SK-N-SH (cell line): ENCODE results near the gene THSD8.

Source experiments
- CHD2 ChIP-seq: fragments of 150-350 bp; IDR thresholded peaks from 2 replicates; pipeline ENCODE4 v1.6.1; 2018; ENCODE audit warnings: low read length; ENCODE audit not compliant: partially characterized antibody
- CTCF ChIP-seq: fragments of 200-600 bp; sonication (generic); IDR thresholded peaks from 2 replicates; pipeline ENCODE4 v1.6.1; 2017; ENCODE audit warnings: antibody characterized with exemption, mild to moderate bottlenecking, moderate library complexity
- EP300 ChIP-seq, 2 experiments: IDR thresholded peaks; 2 replicates each; pipeline versions ENCODE4 v1.4.0 to v1.6.1; 2012; ENCODE audit warnings: borderline replicate concordance in 1 of 2, low read depth in 1 of 2, low read length in 1 of 2
- EZH2phosphoT487 ChIP-seq: fragments of 200-600 bp; sonication (generic); IDR thresholded peaks from 2 replicates; pipeline ENCODE4 v1.6.1; 2017; ENCODE audit warnings: low read depth, mixed run types, mild to moderate bottlenecking, antibody characterized with exemption, moderate library complexity, borderline replicate concordance
- FOXM1 ChIP-seq: IDR thresholded peaks from 2 replicates; pipeline ENCODE4 v1.4.0; 2012; ENCODE audit warnings: low read depth, mild to moderate bottlenecking
- GATA2 ChIP-seq: sonication (generic); formaldehyde crosslinking; IDR thresholded peaks from 2 replicates; pipeline ENCODE4 v1.5.0; 2020; ENCODE audit warnings: mild to moderate bottlenecking, missing genetic modification reagents
- NRF1 ChIP-seq: IDR thresholded peaks from 2 replicates; pipeline ENCODE4 v1.6.1; 2012; ENCODE audit warnings: low read depth, mild to moderate bottlenecking, low read length
- POLR2AphosphoS5 ChIP-seq: IDR thresholded peaks from 2 replicates; pipeline ENCODE4 v1.6.1; 2012; ENCODE audit warnings: low read depth, low read length
- RAD21 ChIP-seq: IDR thresholded peaks from 2 replicates; pipeline ENCODE4 v1.6.1; 2012; ENCODE audit warnings: mild to moderate bottlenecking, low read length
- RCOR1 ChIP-seq: fragments of 150-350 bp; IDR thresholded peaks from 2 replicates; pipeline ENCODE4 v1.6.1; 2017; ENCODE audit warnings: antibody characterized with exemption, low read length
- TAF1 ChIP-seq: IDR thresholded peaks from 2 replicates; pipeline ENCODE4 v1.6.1; 2012; ENCODE audit warnings: low read depth, mild to moderate bottlenecking, low read length, moderate library complexity, borderline replicate concordance
- TEAD4 ChIP-seq: IDR thresholded peaks from 2 replicates; pipeline ENCODE4 v1.4.0; 2012; ENCODE audit warnings: mild to moderate bottlenecking, borderline replicate concordance; ENCODE audit not compliant: insufficient read depth
- YY1 ChIP-seq: IDR thresholded peaks from 2 replicates; pipeline ENCODE4 v1.4.0; 2012; ENCODE audit warnings: low read depth, mild to moderate bottlenecking

GRCh38 chr19:12769689-12770088 lies 32.2 kb upstream of the THSD8 start:
- TF ChIP-seq CTCF (no peak), TEAD4 (no peak), EP300 (IDR thresholded peaks at IDR 0.05; ENCODE audit: borderline replicate concordance in 1 of 2, low read depth in 1 of 2, low read length in 1 of 2) (no peak), POLR2AphosphoS5 (no peak), TAF1 (no peak), YY1 (no peak), GATA2 (CRISPR knock-in tag) (no peak), EZH2phosphoT487 (no peak), RAD21 (no peak), FOXM1 (no peak), NRF1 (no peak), RCOR1 (no peak), CHD2 (no peak)
